ENCODE data around the gene C8G. TPM values are rescaled to one million over a fixed set of nuclear protein-coding genes. Genes with fewer than 3 reads are reported as not detected.
A peak's percentile ranks its signal among the peaks of the same experiment; 100 is the strongest.

The C8G gene
- total and polyA plus RNA-seq, 9 of the 15 experiments (the other 6 are each of a cell fraction or from before 2014, with no cell fraction given) = 0.35 to 5.9 (median 2.7) TPM; not detected in 2

- Histone ChIP-seq H3K9me1 (ENCODE audit: control insufficient read depth, insufficient read depth, low read length) (peaks cover 3% of the 10 kb centered on the region), H3K4me3 (no peak overlapping the region), H3K9me3 (replicated peaks; ENCODE audit: control insufficient read depth, insufficient read depth, low read depth, low read length) (no peaks in the 10 kb centered on the region), H2AFZ (ENCODE audit: low read depth, low read length) (no peak overlapping the region), H3K27ac (ENCODE audit: extremely low read depth, low read depth, low read length) (no peak overlapping the region), H3K27me3 (ENCODE audit: control insufficient read depth in 2 of 2, insufficient read depth in 2 of 2, low read length in 2 of 2) (no peaks in the 10 kb centered on the region), H3K36me3 (ENCODE audit: control insufficient read depth, insufficient read depth, low read length) (peaks cover 67% of the 10 kb centered on the region), H3K79me2 (ENCODE audit: control insufficient read depth, insufficient read depth, low read length) (peaks cover 58% of the 10 kb centered on the region), H3K4me2 (ENCODE audit: insufficient read depth, low read length) (no peak overlapping the region), H3K4me1 (replicated peaks in 1 of 2; ENCODE audit: control insufficient read depth in 2 of 2, insufficient read depth in 2 of 2, low read length in 2 of 2) (peaks cover 0 to 4% of the 10 kb centered on the region in 2 experiments; a peak in 2 of 5 replicates), H4K20me1 (replicated peaks; ENCODE audit: control insufficient read depth, insufficient read depth, low read length) (peaks cover 14% of the 10 kb centered on the region), H3K9ac (ENCODE audit: insufficient read depth in 1 of 2, low read depth in 2 of 2, low read length in 2 of 2) (peak overlapping the region in 1 of 2 experiments; percentile 71; a peak in 1 of 4 replicates)
- POLR2A ChIA-PET = no interaction called here
- CTCF ChIA-PET (ENCODE audit: low intra/inter-chr PET ratio) = no interaction called here
- WGBS (ENCODE audit: insufficient coverage, low coverage, missing lambda C conversion rate) = 79% methylated on average over 11 of the region's 11 CpGs
- in situ Hi-C loops (cut with MboI) = no loop called here
- intact Hi-C loops (cut with micrococcal nuclease) = no loop called here
- TF ChIP-seq ZNF232 (CRISPR knock-in tag; IDR thresholded peaks at IDR 0.05) (no peak), PHTF2 (CRISPR knock-in tag; IDR thresholded peaks at IDR 0.05) (no peak), ZZZ3 (IDR thresholded peaks at IDR 0.05) (no peak), HDAC2 (IDR thresholded peaks at IDR 0.05) (no peak), CUX1 (CRISPR knock-in tag; IDR thresholded peaks at IDR 0.05) (no peak), TCF7L2 (IDR thresholded peaks at IDR 0.05; ENCODE audit: low read depth, low read length) (no peak), HNRNPUL1 (IDR thresholded peaks at IDR 0.05; ENCODE audit: low read length) (no peak), ZBTB26 (CRISPR knock-in tag; IDR thresholded peaks at IDR 0.05) (no peak), POLR2AphosphoS2 (IDR thresholded peaks at IDR 0.05; ENCODE audit: low read length) (no peak), POLR3G (IDR thresholded peaks at IDR 0.05; ENCODE audit: extremely low read depth, insufficient read length, insufficient replicate concordance) (no peak), HDAC1 (IDR thresholded peaks at IDR 0.05) (no peak), ZNF766 (CRISPR knock-in tag; conservative IDR thresholded peaks at IDR 0.05) (no peak), ZNF586 (CRISPR knock-in tag; conservative IDR thresholded peaks at IDR 0.05) (no peak), ZNF133 (CRISPR knock-in tag; IDR thresholded peaks at IDR 0.05) (no peak), ATF7 (IDR thresholded peaks at IDR 0.05) (no peak), PHF21A (IDR thresholded peaks at IDR 0.05; ENCODE audit: borderline replicate concordance, low read depth) (no peak), MAZ (CRISPR knock-in tag; conservative IDR thresholded peaks at IDR 0.05 in 1 of 2, IDR thresholded peaks at IDR 0.05 in 1 of 2) (no peak), NR2C2 (CRISPR knock-in tag; IDR thresholded peaks at IDR 0.05) (no peak), NR2C2 (tag; IDR thresholded peaks at IDR 0.05) (no peak), ZFP1 (CRISPR knock-in tag; IDR thresholded peaks at IDR 0.05) (no peak)
- ATAC-seq = no peak
- DNase-seq (ENCODE audit: extremely low read depth in 1 of 4, low spot score in 3 of 4) = no peak
- no TSS peak for BruUV-seq (replicated peaks)
- FAIRE-seq = no peak
Measured at GRCh38 chr9:136896027-136896426, 49.0 kb upstream of the C8G start.
